Right hindlimb (tissue), 1 donor: Measurements from ENCODE around the gene GMNC.

Source experiments
- DNase-seq: peaks from one replicate; pipeline ENCODE4 v3.0.0-alpha.2; 2018

Gene GMNC

GRCh38 chr3:190848870-190849269, 13.6 kb downstream of the GMNC start:
- DNase-seq = no peak

GRCh38 chr3:190847436-190847835, 15.1 kb downstream of the GMNC start:
- DNase-seq = no peak

- no peak for DNase-seq
Observed at GRCh38 chr3:190840146-190840545, 22.3 kb downstream of the GMNC start.

GRCh38 chr3:190831225-190831624, 31.3 kb downstream of the GMNC start:
- DNase-seq = no peak

GRCh38 chr3:190830031-190830430, 32.5 kb downstream of the GMNC start:
- DNase-seq = no peak

- DNase-seq = no peak
Observed at GRCh38 chr3:190826018-190826417, 36.5 kb downstream of the GMNC start.

GRCh38 chr3:190825386-190826016, 37.0 kb downstream of the GMNC start:
- no peak for DNase-seq

GRCh38 chr3:190811775-190812480, 50.6 kb downstream of the GMNC start:
- no peak for DNase-seq

GRCh38 chr3:190810957-190811356, 51.5 kb downstream of the GMNC start:
- no peak for DNase-seq

- no peak for DNase-seq
Observed at GRCh38 chr3:190809351-190809750, 53.1 kb downstream of the GMNC start.

GRCh38 chr3:190807719-190808375, 54.6 kb downstream of the GMNC start:
- no peak for DNase-seq
